AG04449 (cell line): ENCODE data around the gene RAB3B.

Experiments
- CTCF ChIA-PET: fragments of 350-600 bp; formaldehyde crosslinking; extraction: SDS; loops from one replicate; lab custom pipeline; 2021; ENCODE audit warnings: antibody characterized with exemption; lab: Yijun Ruan, JAX
- POLR2A ChIA-PET: fragments of 400-600, 350-600 bp; formaldehyde crosslinking; extraction: SDS; loops from one replicate; lab custom pipeline; 2020; ENCODE audit warnings: antibody characterized with exemption, inconsistent platforms; lab: Yijun Ruan, JAX
- DNase-seq: peaks from one replicate; pipeline ENCODE4 v3.0.0-alpha.2; 2010; ENCODE audit warnings: low read depth, low spot score
- H3K4me3 ChIP-seq: 2 replicates; pipeline ENCODE4 v1.5.1; 2011; ENCODE audit warnings: low read depth, mild to moderate bottlenecking, control low read depth, low read length
- CTCF ChIP-seq: IDR thresholded peaks from one replicate; pipeline ENCODE4 v1.5.1; 2011; ENCODE audit warnings: mild to moderate bottlenecking, moderate library complexity, low read length, control low read depth, inconsistent platforms; ENCODE audit not compliant: insufficient read depth; ENCODE audit errors: missing control alignments

Gene RAB3B

GRCh38 chr1:51956528-51957509 lies 33.7 kb downstream of the RAB3B start:
- no peak for TF ChIP-seq CTCF
- H3K4me3 ChIP-seq = no peak overlapping the region
- DNase-seq = no peak
- CTCF ChIA-PET = interaction anchor here (1.6 kb wide), 1 partner anchor 12 kb away, joined by 4 read pairs; no protein-coding TSS in a partner anchor
- POLR2A ChIA-PET = no interaction called here

GRCh38 chr1:51955797-51956527 lies 34.5 kb downstream of the RAB3B start:
- ChIA-PET POLR2A (no interaction called here), CTCF (interaction anchor here (0.7 to 1.6 kb wide), 3 partner anchors 9 to 58 kb away, joined by 3 to 4 read pairs (median 3); no protein-coding TSS in a partner anchor)
- H3K4me3 ChIP-seq = no peak overlapping the region
- no peak for TF ChIP-seq CTCF
- no peak for DNase-seq

GRCh38 chr1:51954783-51955182 lies 35.7 kb downstream of the RAB3B start:
- CTCF ChIA-PET = interaction anchor here (0.8 to 1.3 kb wide), 2 partner anchors 9 to 57 kb away, joined by 3 read pairs; no protein-coding TSS in a partner anchor
- no peak for DNase-seq
- TF ChIP-seq CTCF = no peak
- POLR2A ChIA-PET = no interaction called here
- H3K4me3 ChIP-seq = no peak overlapping the region

GRCh38 chr1:51953079-51953478 lies 37.4 kb downstream of the RAB3B start:
- ChIA-PET CTCF (no interaction called here), POLR2A (interaction anchor here (0.6 kb wide), 1 partner anchor 207 kb away, joined by 4 read pairs; no protein-coding TSS in a partner anchor)
- DNase-seq = no peak
- H3K4me3 ChIP-seq = no peak overlapping the region
- TF ChIP-seq CTCF = no peak

GRCh38 chr1:51952638-51953037 lies 37.9 kb downstream of the RAB3B start:
- CTCF ChIA-PET = no interaction called here
- no peak for DNase-seq
- no peak overlapping the region for H3K4me3 ChIP-seq
- no peak for TF ChIP-seq CTCF
- POLR2A ChIA-PET = no interaction called here

DNA sequence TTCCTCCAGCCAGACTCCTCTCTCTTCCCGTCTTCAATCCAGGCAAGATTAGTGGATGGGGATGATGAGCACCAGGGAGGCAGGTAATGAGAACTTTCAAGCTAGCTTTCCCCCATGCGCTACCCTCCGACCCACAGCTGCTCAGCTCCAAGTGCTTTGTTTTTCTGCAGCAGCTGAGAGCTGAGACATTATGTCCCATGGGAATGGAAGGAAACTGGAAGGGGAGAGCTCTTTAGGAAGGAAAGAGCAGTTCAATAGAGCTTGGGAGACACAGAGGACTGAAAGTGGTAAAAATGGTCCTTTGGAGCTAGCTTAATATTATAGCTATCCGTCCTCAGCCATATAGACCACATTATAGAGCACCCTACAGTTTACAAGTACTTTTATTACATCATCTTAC lies 39.8 kb downstream of the RAB3B start:
- ChIA-PET POLR2A (interaction anchor here (0.7 kb wide), 1 partner anchor 39 kb away, joined by 3 read pairs; no protein-coding TSS in a partner anchor), CTCF (interaction anchor here (1.1 kb wide), 2 partner anchors 19 to 53 kb away, joined by 3 read pairs; no protein-coding TSS in a partner anchor)
- H3K4me3 ChIP-seq = no peak overlapping the region
- no peak for DNase-seq
- no peak for TF ChIP-seq CTCF
